GM21528 (cell line): ENCODE results near the gene PPP1R9B.

Experiments used
- ATAC-seq: cut with Tn5 transposase; IDR thresholded peaks from one replicate; pipeline ENCODE4 v1.9.1; 2021; ENCODE audit warnings: mild to moderate bottlenecking, moderate library complexity; ENCODE audit not compliant: unreplicated experiment, low FRiP score

The PPP1R9B gene

GRCh38 chr17:50188531-50188920, 38.0 kb upstream of the PPP1R9B start:
- ATAC-seq, result no peak

- no peak for ATAC-seq
These were observed 37.5 kb upstream of the PPP1R9B start for GRCh38 chr17:50187751-50188530.

- ATAC-seq, result no peak
These were observed 36.9 kb upstream of the PPP1R9B start for GRCh38 chr17:50187394-50187725.

- ATAC-seq, result no peak
These were observed 36.4 kb upstream of the PPP1R9B start for GRCh38 chr17:50186661-50187393.

GRCh38 chr17:50185631-50186471, 35.4 kb upstream of the PPP1R9B start:
- ATAC-seq, result no peak

GRCh38 chr17:50184611-50185398, 34.3 kb upstream of the PPP1R9B start:
- no peak for ATAC-seq

- no peak for ATAC-seq
These were observed 33.6 kb upstream of the PPP1R9B start for GRCh38 chr17:50184064-50184463.

- no peak for ATAC-seq
These were observed 33.0 kb upstream of the PPP1R9B start for GRCh38 chr17:50183421-50183994.

- ATAC-seq, result no peak
These were observed 32.4 kb upstream of the PPP1R9B start for GRCh38 chr17:50182783-50183420.

- ATAC-seq, result no peak
These were observed 31.4 kb upstream of the PPP1R9B start for GRCh38 chr17:50181591-50182560.

- ATAC-seq, result no peak
These were observed 30.7 kb upstream of the PPP1R9B start for GRCh38 chr17:50181144-50181543.

- no peak for ATAC-seq
These were observed 30.1 kb upstream of the PPP1R9B start for GRCh38 chr17:50180620-50181019.

- ATAC-seq, result no peak
These were observed 29.6 kb upstream of the PPP1R9B start for GRCh38 chr17:50180111-50180510.

- no peak for ATAC-seq
These were observed 27.7 kb upstream of the PPP1R9B start for GRCh38 chr17:50177983-50178834.

GRCh38 chr17:50177476-50177875, 27.0 kb upstream of the PPP1R9B start:
- no peak for ATAC-seq

- no peak for ATAC-seq
These were observed 26.3 kb upstream of the PPP1R9B start for GRCh38 chr17:50176559-50177357.
